Trophoblast cell (in vitro differentiated cells and primary cell): ENCODE measurements around the gene POU2AF1.

ENCODE experiments used
- DNase-seq, 2 donors: peaks; one replicate each; pipeline ENCODE4 v3.0.0-alpha.2; 2016
- H2AFZ ChIP-seq: 2 replicates; pipeline ENCODE4 v1.6.1; 2013; ENCODE audit warnings: low read length, moderate library complexity, mild to moderate bottlenecking; ENCODE audit not compliant: insufficient read depth, poor library complexity
- H2AK5ac ChIP-seq: 2 replicates; pipeline ENCODE4 v1.6.1; 2013; ENCODE audit warnings: mild to moderate bottlenecking, low read length
- H2BK120ac ChIP-seq: 2 replicates; pipeline ENCODE4 v1.6.1; 2013; ENCODE audit warnings: low read length, mild to moderate bottlenecking, moderate library complexity; ENCODE audit not compliant: insufficient read depth, poor library complexity
- H2BK12ac ChIP-seq: 2 replicates; pipeline ENCODE4 v1.6.1; 2013; ENCODE audit warnings: mild to moderate bottlenecking, low read length, moderate library complexity
- H2BK5ac ChIP-seq: 2 replicates; pipeline ENCODE4 v1.6.1; 2013; ENCODE audit warnings: low read length, low read depth, moderate library complexity, mild to moderate bottlenecking; ENCODE audit not compliant: poor library complexity
- H3K14ac ChIP-seq: 2 replicates; pipeline ENCODE4 v1.6.1; 2013; ENCODE audit warnings: mild to moderate bottlenecking, low read length
- H3K18ac ChIP-seq: 2 replicates; pipeline ENCODE4 v1.6.1; 2013; ENCODE audit warnings: mild to moderate bottlenecking, low read length
- H3K23ac ChIP-seq: 2 replicates; pipeline ENCODE4 v1.6.1; 2013; ENCODE audit warnings: low read length
- H3K27ac ChIP-seq: 2 replicates; pipeline ENCODE4 v1.5.1; 2013; ENCODE audit warnings: low read depth, mild to moderate bottlenecking, inconsistent platforms, low read length, moderate library complexity
- H3K27me3 ChIP-seq: 2 replicates; pipeline ENCODE4 v1.6.1; 2013; ENCODE audit warnings: inconsistent platforms, mild to moderate bottlenecking, low read length, moderate library complexity; ENCODE audit not compliant: insufficient read depth
- H3K36me3 ChIP-seq, 2 experiments: 1 replicate in 1 of 2; 2 replicates in 1 of 2; pipeline ENCODE4 v1.6.1; 2013; ENCODE audit warnings: low read length in 2 of 2, mild to moderate bottlenecking in 2 of 2, moderate library complexity in 1 of 2; ENCODE audit not compliant: insufficient read depth in 2 of 2, control insufficient read depth in 1 of 2
- H3K4ac ChIP-seq: 2 replicates; pipeline ENCODE4 v1.6.1; 2013; ENCODE audit warnings: low read depth, mild to moderate bottlenecking, low read length, moderate library complexity
- H3K4me1 ChIP-seq, 2 experiments: 1 replicate in 1 of 2; 2 replicates in 1 of 2; pipeline ENCODE4 v1.6.1; 2013; ENCODE audit warnings: low read length in 2 of 2, mild to moderate bottlenecking in 2 of 2, moderate library complexity in 1 of 2; ENCODE audit not compliant: insufficient read depth in 2 of 2, control insufficient read depth in 1 of 2
- H3K4me2 ChIP-seq: 2 replicates; pipeline ENCODE4 v1.6.1; 2013; ENCODE audit warnings: inconsistent platforms, mild to moderate bottlenecking, low read length, moderate library complexity
- H3K4me3 ChIP-seq: 2 replicates; pipeline ENCODE4 v1.5.1; 2013; ENCODE audit warnings: mild to moderate bottlenecking, low read depth, low read length, inconsistent platforms
- H3K79me1 ChIP-seq: one replicate; pipeline ENCODE4 v1.6.1; 2013; ENCODE audit warnings: low read length
- H3K79me2 ChIP-seq: 2 replicates; pipeline ENCODE4 v1.6.1; 2013; ENCODE audit warnings: low read length, mild to moderate bottlenecking; ENCODE audit not compliant: control insufficient read depth, insufficient read depth, poor library complexity
- H3K9ac ChIP-seq: 2 replicates; pipeline ENCODE4 v1.6.1; 2013; ENCODE audit warnings: mild to moderate bottlenecking, low read length
- H3K9me3 ChIP-seq: 2 replicates; pipeline ENCODE4 v1.6.1; 2013; ENCODE audit warnings: low read depth, mild to moderate bottlenecking, control low read depth, inconsistent platforms, low read length; ENCODE audit not compliant: insufficient read depth
- H4K12ac ChIP-seq: 2 replicates; pipeline ENCODE4 v1.6.1; 2013; ENCODE audit warnings: low read depth, mild to moderate bottlenecking, low read length, moderate library complexity
- H4K8ac ChIP-seq: 2 replicates; pipeline ENCODE4 v1.6.1; 2013; ENCODE audit warnings: low read depth, mild to moderate bottlenecking, low read length, moderate library complexity
- H4K91ac ChIP-seq: one replicate; pipeline ENCODE4 v1.6.1; 2013; ENCODE audit warnings: low read depth, mild to moderate bottlenecking, low read length, moderate library complexity
- WGBS: extraction: QIAGEN DNeasy Blood & Tissue Kit; methylation state at CpG from one replicate; pipeline ENCODE4 v1.1.7; 2013; ENCODE audit warnings: missing lambda C conversion rate; ENCODE audit not compliant: insufficient read length, insufficient coverage; ENCODE audit errors: extremely low coverage; 5-methylcytosine and 5-hydroxymethylcytosine counted together

POU2AF1 gene

DNA sequence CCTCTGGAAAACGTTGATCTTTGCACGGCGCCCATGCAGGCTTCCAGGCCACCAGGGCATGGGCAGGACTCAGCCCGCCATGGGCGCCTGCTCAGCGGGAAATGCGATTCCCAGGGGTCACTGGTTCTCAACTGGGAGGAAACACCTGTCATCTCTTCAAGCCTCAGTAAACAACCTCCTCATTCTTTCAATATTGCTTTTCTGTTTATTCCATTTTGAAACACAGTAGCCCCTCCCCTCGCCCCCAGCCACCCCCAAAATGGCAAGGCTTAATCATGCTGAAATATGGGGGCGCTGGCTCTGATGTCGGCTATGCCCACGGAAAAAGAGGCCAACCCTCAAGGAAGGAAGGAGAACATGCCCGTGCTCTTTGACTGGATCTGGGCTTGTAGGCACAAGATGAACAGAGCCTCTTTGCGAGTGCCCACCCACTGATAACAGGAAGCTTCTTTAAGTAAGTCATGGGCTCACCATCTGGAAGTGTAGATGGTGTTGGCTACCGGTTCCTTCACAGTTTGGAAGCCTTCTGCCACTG is 594 bp upstream of the POU2AF1 start:
- Histone ChIP-seq H3K27me3 (no peaks in the 10 kb centered on the region), H2AFZ (no peak overlapping the region), H3K4me1 (no peaks in the 10 kb centered on the region), H3K36me3 (no peaks in the 10 kb centered on the region), H4K8ac (no peak overlapping the region), H2BK5ac (no peak overlapping the region), H3K27ac (no peak overlapping the region), H3K23ac (no peak overlapping the region), H4K91ac (no peak overlapping the region), H3K14ac (no peak overlapping the region), H3K9ac (no peak overlapping the region), H2BK12ac (no peak overlapping the region), H2BK120ac (no peak overlapping the region), H2AK5ac (no peak overlapping the region), H3K4me2 (no peak overlapping the region), H3K79me1 (no peaks in the 10 kb centered on the region), H3K9me3 (no peaks in the 10 kb centered on the region), H3K4ac (no peak overlapping the region), H3K18ac (no peak overlapping the region), H4K12ac (no peak overlapping the region), H3K4me3 (peak overlapping the region; percentile 18), H3K79me2 (no peaks in the 10 kb centered on the region)
- no CpG with 5 or more reads among the region's 14 CpGs for WGBS
- no peak for DNase-seq

DNA sequence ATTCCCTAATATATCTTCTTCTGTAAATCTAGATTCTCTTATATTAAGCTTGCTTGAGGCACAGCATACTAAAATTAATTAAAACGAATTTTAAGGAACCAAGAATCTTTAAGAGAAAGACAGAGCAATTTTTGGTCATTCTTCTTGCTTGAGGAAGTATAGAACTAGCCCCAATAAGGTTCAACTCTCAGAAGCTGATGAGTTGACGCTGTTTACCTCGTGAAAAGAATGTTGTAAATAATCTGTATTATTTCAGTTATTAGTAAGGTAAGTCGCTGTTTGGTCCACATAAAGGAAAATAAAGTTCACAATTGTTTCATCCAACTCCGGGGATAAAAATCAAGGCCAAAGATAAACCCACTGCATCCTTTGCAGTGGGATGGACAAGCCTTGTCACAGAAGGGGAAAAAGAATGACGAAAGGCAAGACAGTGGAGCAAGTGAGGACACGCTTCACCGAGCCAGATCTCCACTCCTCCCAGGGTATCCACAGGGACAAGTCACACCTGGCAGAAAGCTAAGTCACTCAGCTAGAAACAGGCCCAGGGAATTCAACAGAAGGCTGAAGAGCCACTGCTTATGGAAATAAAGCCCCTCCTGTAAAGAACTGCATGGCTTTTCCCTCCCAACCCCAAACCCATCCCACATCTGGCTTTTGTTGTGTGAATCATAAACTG is 752 bp downstream of the POU2AF1 start:
- H2BK12ac ChIP-seq = no peak overlapping the region

DNA sequence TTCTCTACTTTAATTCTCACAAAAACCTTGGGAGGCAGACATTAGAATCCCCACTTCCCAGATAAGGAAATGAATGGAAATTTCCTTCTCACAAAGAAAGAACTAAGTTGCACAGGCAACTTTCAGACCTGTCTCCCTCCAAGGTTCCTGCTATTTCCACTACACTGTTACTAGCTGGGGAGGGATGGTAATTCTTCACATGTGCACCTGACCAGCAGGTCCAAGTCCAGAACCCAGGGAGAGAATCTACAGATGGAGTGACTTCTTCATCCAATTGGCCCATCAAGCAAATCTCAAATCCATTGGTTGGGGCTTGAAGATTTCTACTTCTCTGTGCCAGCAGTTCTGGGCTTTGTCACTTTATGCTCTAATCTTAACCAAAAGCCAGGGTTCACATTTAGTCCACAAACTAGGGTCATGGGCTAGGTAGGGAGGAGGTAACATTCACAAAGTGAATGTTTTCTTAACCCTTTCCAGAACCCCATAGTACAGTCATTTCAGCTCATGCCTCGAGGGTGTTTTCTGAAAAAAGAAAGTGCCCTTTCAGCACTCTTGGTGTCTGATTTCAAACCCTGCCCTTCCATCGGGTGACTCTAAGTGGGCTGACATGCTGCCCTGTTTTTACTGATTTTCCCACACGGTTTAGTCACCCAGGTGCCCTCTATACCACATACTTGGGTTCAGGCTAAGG is 2.7 kb downstream of the POU2AF1 start:
- Histone ChIP-seq H2BK5ac (no peak overlapping the region), H3K18ac (no peak overlapping the region), H3K4me2 (no peak overlapping the region), H3K14ac (no peak overlapping the region), H3K4me3 (no peak overlapping the region), H4K12ac (no peak overlapping the region), H3K4ac (no peak overlapping the region), H3K79me1 (no peaks in the 10 kb centered on the region), H3K27me3 (no peaks in the 10 kb centered on the region), H2AK5ac (no peak overlapping the region), H3K9ac (no peak overlapping the region), H3K23ac (no peak overlapping the region), H3K79me2 (no peaks in the 10 kb centered on the region), H2BK12ac (no peak overlapping the region), H4K8ac (no peak overlapping the region), H3K36me3 (no peaks in the 10 kb centered on the region), H3K9me3 (no peaks in the 10 kb centered on the region), H4K91ac (no peak overlapping the region), H2AFZ (no peak overlapping the region), H3K27ac (no peak overlapping the region), H2BK120ac (no peak overlapping the region), H3K4me1 (no peaks in the 10 kb centered on the region)
- no peak for DNase-seq
- WGBS = no CpG with 5 or more reads among the region's 3 CpGs

More for the DNA sequence above, 752 bp downstream of the POU2AF1 start:
- Histone ChIP-seq H3K4me2 (no peak overlapping the region), H3K27ac (no peak overlapping the region), H3K36me3 (no peaks in the 10 kb centered on the region), H3K4me1 (no peaks in the 10 kb centered on the region), H2BK120ac (no peak overlapping the region), H3K79me2 (no peaks in the 10 kb centered on the region), H3K79me1 (no peaks in the 10 kb centered on the region), H3K4ac (no peak overlapping the region), H3K14ac (no peak overlapping the region), H3K9me3 (no peaks in the 10 kb centered on the region), H3K4me3 (no peak overlapping the region), H4K12ac (no peak overlapping the region), H2AK5ac (no peak overlapping the region), H2AFZ (no peak overlapping the region), H3K27me3 (no peaks in the 10 kb centered on the region), H2BK5ac (no peak overlapping the region), H4K8ac (no peak overlapping the region), H4K91ac (no peak overlapping the region), H3K18ac (no peak overlapping the region), H3K9ac (no peak overlapping the region), H3K23ac (no peak overlapping the region)
- DNase-seq = no peak
- WGBS = no CpG with 5 or more reads among the region's 8 CpGs

DNA sequence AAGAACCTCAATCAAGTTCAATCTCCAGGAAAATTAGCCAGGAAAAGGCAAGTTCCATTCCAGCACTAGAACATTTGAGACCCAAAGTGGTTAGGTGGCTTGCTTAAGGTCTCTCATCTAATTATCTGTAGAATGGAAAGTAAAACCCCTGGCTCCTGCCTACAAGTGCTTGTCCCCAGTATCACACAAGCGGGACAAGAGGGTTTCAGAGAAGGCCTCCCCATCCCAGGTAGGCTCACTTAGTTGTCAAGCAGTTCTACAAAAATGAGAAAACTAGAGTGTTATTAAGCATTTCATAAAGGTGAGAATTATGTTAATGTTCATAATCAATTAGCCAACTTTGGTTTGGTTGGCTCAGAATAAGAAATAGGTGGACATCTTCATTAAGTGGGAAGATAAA is 5.5 kb downstream of the POU2AF1 start:
- H2BK120ac ChIP-seq = no peak overlapping the region
- no CpG with 5 or more reads among the region's 1 CpG for WGBS
- H2AFZ ChIP-seq = no peak overlapping the region
- no peak overlapping the region for H3K23ac ChIP-seq
- no peak overlapping the region for H3K4me3 ChIP-seq
- no peak overlapping the region for H3K4ac ChIP-seq
- no peak overlapping the region for H2BK12ac ChIP-seq
- H3K9ac ChIP-seq = no peak overlapping the region
- H2BK5ac ChIP-seq = no peak overlapping the region
- no peak for DNase-seq
- no peak overlapping the region for H2AK5ac ChIP-seq
- no peaks in the 10 kb centered on the region for H3K27me3 ChIP-seq
- H3K79me2 ChIP-seq = no peaks in the 10 kb centered on the region
- H3K9me3 ChIP-seq = no peaks in the 10 kb centered on the region
- H4K12ac ChIP-seq = no peak overlapping the region
- H3K4me2 ChIP-seq = no peak overlapping the region
- no peak overlapping the region for H3K14ac ChIP-seq
- H4K8ac ChIP-seq = no peak overlapping the region
- no peak overlapping the region for H3K27ac ChIP-seq
- H4K91ac ChIP-seq = no peak overlapping the region
- no peaks in the 10 kb centered on the region for H3K36me3 ChIP-seq
- no peaks in the 10 kb centered on the region for H3K4me1 ChIP-seq
- no peak overlapping the region for H3K18ac ChIP-seq
- H3K79me1 ChIP-seq = no peaks in the 10 kb centered on the region
